Effector memory CD4-positive, alpha-beta T cell (primary cell): ENCODE data around the gene ALG6.

Source experiments
- DNase-seq, 3 donors: peaks; one replicate each; pipeline ENCODE4 v3.0.0-alpha.2; 2020
- H3K27ac ChIP-seq: 2 replicates; pipeline ENCODE4 v1.7.0; 2013; ENCODE audit warnings: mild to moderate bottlenecking, low read length, moderate library complexity; ENCODE audit not compliant: insufficient read depth, poor library complexity, severe bottlenecking
- H3K27me3 ChIP-seq: replicated peaks from 2 replicates; pipeline ENCODE4 v1.7.0; 2013; ENCODE audit warnings: mild to moderate bottlenecking, low read length; ENCODE audit not compliant: insufficient read depth, control insufficient read depth, poor library complexity, severe bottlenecking
- H3K36me3 ChIP-seq: 2 replicates; pipeline ENCODE4 v1.7.0; 2013; ENCODE audit warnings: mild to moderate bottlenecking, low read length, moderate library complexity; ENCODE audit not compliant: control insufficient read depth, insufficient read depth
- H3K4me1 ChIP-seq: 2 replicates; pipeline ENCODE4 v1.7.0; 2013; ENCODE audit warnings: low read length, mild to moderate bottlenecking; ENCODE audit not compliant: control insufficient read depth, insufficient read depth, poor library complexity, severe bottlenecking
- H3K4me3 ChIP-seq: 2 replicates; pipeline ENCODE4 v1.7.0; 2013; ENCODE audit warnings: low read length, low read depth, mild to moderate bottlenecking; ENCODE audit not compliant: insufficient read depth, poor library complexity, severe bottlenecking
- H3K9me3 ChIP-seq: 2 replicates; pipeline ENCODE4 v1.7.0; 2013; ENCODE audit warnings: mild to moderate bottlenecking, low read length, moderate library complexity; ENCODE audit not compliant: control insufficient read depth
- total RNA-seq, 3 donors: gene quantifications; one replicate each; lab custom pipeline; 2026; lab: John Stamatoyannopoulos, UW

The ALG6 gene
- total RNA-seq: 19.7 to 23.0 (median 20.7) reads per million in 3 donors

DNA sequence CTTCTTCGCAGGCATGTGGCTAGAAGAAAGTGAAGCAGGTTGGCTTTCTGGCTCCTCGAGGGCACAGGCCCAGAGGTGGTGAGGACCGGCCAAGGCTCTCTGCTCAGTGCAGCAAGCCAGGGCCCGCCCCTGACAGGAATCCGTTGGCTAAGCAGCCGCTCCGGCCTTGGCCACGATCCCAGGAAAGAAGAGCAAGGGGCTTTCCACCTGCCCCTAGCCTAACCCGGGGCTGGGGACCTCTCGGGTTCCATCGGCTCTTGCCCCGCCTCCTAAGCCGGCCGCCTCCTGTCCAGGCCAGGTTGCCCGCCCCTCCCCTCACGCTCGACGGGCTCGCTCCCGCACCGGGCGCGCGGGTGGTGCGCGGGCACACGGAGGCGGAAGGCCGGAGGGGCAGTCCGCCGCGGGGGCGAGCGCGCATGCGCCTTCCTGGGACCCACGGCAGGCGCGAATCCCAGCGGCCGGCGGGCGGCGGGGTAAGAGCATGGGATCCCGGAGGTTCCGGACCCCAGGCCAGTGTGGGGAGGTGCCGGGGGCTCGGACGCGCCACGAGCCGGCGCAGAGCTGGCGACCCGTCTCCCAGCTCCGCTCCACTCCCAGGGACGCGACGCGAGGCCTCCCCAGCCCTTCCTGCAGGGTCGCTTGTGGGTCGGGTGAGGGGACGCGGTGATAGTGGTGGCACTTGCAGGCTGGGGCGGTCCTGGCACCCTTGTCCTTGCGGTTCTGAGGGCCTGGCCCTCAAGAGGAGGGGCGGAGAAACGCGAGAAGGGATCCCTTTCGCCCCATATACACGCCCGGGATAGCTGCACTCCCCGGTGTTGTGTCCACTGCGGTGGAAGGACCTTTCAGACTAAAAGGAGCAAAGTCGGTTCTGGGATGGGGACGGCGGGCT, at the start of gene ALG6:
ALG6 (plus strand) TSS at position 413 of the 889 bp plus-strand sequence. CDS start 3,351 bp downstream, outside the sequence.
- DNase-seq: peak; percentile 75 to 84 (median 78)
- peaks cover 4% of the 10 kb centered on the region for H3K36me3 ChIP-seq
- no peaks in the 10 kb centered on the region for H3K27me3 ChIP-seq
- H3K9me3 ChIP-seq: no peaks in the 10 kb centered on the region
- peaks cover 4% of the 10 kb centered on the region for H3K4me1 ChIP-seq
- H3K4me3 ChIP-seq: peak within 1 kb of the TSS; percentile 74
- H3K27ac ChIP-seq: peak within 1 kb of the TSS; percentile 45

DNA sequence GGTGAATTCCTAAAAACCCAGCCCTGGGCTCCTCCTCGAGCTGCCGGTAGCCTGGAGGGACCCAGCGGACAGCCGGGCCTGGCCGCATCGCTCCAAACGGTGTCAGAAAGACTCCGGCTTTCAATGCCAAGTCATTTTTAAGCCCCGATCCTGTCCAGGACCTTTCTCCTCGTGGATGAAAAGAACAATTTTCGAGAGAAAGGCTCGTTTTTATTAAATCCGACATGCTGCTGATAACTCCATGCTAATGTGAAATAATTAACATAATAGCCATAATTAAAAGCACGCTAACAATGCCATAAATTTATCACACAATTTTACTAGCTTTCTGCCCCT, 49.6 kb upstream of the ALG6 start:
- Histone ChIP-seq H3K27me3 (peaks cover 70% of the 10 kb centered on the region), H3K4me3 (no peak overlapping the region), H3K4me1 (peaks cover 23% of the 10 kb centered on the region), H3K9me3 (peaks cover 17% of the 10 kb centered on the region), H3K36me3 (no peaks in the 10 kb centered on the region), H3K27ac (no peak overlapping the region)
- no peak for DNase-seq

DNA sequence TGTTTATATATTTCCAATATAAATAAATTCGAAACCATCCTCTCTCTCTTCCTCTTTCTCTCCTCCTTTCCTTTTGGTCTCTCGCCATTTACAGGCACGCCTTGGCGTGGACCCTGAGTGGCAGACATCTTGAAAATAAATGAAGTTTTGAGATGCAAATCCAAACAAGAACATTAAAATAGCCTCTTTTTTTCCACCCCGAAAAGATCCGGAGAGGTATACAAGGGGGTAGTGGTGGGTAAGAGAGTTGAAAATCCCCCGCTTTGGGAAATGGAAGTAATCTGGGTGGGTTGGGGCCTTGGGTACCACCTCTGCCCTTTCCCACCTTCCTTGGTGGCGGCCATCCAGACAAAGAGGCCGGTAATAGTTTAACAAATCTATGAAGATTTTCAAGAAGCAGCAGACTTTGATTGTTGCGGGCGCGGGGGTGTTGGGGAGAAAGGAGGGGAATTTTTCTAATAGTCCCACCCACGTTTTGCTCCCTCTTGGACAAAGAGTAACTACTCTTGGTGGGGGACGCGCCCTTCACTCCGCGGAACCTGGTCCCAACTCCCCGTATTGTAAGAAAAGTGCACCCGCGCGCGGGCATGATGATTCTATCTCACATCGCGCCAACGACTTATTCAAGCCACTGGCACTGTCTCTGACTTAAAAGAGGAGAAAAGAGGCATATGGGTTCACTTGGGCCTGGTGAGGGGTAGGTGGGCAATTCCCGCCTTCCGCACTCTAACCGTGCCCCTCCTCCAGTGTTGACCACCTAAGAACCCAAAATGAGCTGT, 49.0 kb upstream of the ALG6 start:
- no peak for DNase-seq
- Histone ChIP-seq H3K27me3 (peaks cover 75% of the 10 kb centered on the region), H3K4me3 (no peak overlapping the region), H3K27ac (no peak overlapping the region), H3K4me1 (peaks cover 26% of the 10 kb centered on the region), H3K9me3 (peaks cover 17% of the 10 kb centered on the region), H3K36me3 (no peaks in the 10 kb centered on the region)

DNA sequence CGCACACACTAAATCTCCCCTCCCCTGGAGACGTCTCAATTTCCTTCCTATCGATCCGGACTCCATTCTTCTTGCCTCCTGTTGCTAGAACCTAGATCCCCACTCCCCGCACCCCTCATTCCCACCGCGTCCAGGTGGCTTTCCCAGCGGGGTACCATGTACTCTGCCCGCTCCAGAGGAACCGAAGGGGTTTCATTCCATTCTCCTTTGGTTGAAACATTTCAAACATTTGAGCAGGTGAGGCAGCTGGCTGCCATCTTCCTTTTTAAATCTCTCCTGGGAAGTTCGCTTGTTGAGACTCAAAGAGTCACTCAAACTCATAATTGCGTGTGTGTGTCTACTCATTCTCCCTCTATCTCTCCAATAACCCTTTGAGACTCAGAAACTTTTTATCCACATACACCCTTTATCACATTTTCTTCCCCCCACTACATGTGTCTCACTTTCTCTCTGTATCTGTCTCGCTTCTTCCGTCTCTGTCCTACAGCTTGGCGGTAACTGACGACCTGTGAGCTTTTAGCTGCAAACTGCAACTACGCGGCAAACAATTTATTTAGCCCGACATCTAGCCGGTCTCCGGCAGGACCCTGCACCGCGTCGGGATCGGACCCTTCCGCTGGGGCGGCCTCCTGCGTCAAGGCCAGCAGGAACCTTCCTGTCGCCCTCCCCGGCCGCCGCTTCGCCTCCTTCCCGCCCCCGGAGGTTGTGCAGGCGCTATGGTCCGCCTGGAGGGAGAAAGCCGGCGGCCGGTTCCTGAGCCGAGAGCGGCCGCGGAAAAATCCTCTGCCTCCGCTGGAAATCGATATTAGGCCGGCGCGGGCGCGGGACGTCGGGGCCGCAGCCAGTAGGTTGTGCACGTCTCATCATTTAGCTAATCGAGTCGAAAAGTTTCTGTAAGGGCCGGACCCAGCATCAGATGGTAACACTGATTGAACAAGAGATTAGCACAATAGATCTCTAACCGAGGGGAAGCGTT, 48.1 kb upstream of the ALG6 start:
- Histone ChIP-seq H3K27me3 (peaks cover 83% of the 10 kb centered on the region), H3K4me3 (no peak overlapping the region), H3K4me1 (peaks cover 30% of the 10 kb centered on the region), H3K27ac (no peak overlapping the region), H3K9me3 (peaks cover 17% of the 10 kb centered on the region), H3K36me3 (no peaks in the 10 kb centered on the region)
- no peak for DNase-seq

DNA sequence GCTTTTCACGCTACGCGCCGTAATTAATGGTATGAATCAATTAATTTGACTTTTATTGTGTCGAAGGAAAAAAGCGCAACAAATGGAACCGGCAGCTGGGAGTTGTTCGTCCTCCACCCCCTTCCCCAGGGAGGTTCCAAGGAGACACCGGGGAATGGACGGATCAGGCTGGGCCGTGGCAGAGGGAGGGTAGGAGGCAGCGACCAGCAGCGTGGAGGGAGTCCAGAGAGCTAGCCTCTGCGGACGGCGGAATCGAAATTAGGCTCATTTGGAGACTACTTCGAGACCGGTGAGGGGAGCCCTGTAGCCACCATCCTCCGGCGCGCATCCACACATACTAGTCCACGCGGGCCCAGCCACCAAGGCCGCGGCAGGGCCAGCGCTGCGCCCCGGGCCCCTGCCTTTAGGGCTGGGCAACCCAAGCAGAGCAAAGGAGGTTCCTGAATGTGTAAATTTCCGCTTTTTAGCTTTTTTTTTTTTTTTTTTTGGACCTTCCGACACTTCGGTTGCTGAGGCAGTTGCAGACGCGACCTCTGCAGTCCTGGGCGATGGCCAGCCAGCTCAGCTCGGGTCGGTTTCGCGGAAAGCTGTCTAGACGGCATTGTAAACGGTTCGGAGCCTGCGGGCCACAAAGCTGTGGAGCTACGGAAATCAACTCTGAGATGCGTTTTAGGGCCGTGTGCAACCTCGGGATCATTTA, 47.3 kb upstream of the ALG6 start:
- H3K27ac ChIP-seq: no peak overlapping the region
- no peaks in the 10 kb centered on the region for H3K36me3 ChIP-seq
- peaks cover 34% of the 10 kb centered on the region for H3K4me1 ChIP-seq
- H3K4me3 ChIP-seq: no peak overlapping the region
- peaks cover 86% of the 10 kb centered on the region for H3K27me3 ChIP-seq
- DNase-seq: no peak
- H3K9me3 ChIP-seq: peaks cover 17% of the 10 kb centered on the region

DNA sequence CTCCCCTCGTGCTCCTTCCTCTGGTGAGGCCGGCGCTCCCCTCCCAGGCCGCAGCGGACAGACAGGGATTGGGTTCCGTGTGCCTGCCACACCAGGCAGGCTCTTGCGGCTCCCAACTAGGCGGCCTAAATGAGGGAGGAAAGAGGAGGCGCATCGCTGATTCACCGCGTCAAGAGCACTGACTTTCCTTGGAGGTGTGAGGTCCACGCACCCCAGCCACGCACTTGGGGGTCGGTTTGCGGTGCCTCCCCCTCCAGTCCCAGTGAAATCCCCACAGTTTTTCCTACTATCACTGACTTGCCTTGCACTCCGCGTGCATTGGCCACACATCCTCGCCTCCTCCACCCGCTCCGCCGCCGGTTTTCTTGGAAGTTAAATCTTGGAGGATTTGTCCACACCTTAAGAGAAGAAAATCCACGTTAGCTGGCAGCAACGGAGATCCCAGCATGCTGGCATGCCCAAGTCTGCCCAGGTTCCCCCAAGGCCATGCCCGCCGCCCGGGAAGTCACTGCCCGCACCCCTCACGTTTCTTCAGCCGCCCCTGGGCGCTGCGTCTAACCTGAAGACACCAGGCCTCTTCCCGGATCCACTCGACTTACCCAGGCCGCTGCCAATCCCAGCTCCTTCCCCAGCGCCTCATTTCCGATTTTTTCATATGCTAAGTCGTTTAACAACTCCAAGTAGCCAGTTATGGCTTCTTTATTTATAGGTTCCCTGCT, 46.2 kb upstream of the ALG6 start:
- Histone ChIP-seq H3K4me1 (peaks cover 34% of the 10 kb centered on the region), H3K9me3 (peaks cover 17% of the 10 kb centered on the region), H3K27ac (no peak overlapping the region), H3K4me3 (no peak overlapping the region), H3K27me3 (peaks cover 90% of the 10 kb centered on the region), H3K36me3 (no peaks in the 10 kb centered on the region)
- no peak for DNase-seq

DNA sequence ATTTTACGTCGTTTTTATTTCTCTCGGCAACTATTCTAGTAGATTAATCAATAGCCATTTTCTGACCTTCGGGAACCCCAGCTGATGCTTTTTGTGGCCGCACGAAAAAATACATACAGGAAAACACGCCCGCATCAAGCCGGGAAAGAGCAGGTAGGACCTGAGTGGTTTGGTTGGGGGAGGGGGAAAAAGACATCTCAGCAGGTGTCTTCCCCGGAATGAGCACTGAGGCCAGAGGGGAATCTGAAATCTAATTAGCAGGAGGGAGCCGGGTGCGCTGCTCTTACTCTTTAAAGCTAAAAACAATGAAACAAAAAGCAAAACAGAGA, 45.7 kb upstream of the ALG6 start:
- Histone ChIP-seq H3K9me3 (peaks cover 17% of the 10 kb centered on the region), H3K27ac (no peak overlapping the region), H3K27me3 (peaks cover 90% of the 10 kb centered on the region), H3K4me1 (peaks cover 32% of the 10 kb centered on the region), H3K4me3 (peak overlapping the region; percentile 53), H3K36me3 (no peaks in the 10 kb centered on the region)
- DNase-seq: no peak

DNA sequence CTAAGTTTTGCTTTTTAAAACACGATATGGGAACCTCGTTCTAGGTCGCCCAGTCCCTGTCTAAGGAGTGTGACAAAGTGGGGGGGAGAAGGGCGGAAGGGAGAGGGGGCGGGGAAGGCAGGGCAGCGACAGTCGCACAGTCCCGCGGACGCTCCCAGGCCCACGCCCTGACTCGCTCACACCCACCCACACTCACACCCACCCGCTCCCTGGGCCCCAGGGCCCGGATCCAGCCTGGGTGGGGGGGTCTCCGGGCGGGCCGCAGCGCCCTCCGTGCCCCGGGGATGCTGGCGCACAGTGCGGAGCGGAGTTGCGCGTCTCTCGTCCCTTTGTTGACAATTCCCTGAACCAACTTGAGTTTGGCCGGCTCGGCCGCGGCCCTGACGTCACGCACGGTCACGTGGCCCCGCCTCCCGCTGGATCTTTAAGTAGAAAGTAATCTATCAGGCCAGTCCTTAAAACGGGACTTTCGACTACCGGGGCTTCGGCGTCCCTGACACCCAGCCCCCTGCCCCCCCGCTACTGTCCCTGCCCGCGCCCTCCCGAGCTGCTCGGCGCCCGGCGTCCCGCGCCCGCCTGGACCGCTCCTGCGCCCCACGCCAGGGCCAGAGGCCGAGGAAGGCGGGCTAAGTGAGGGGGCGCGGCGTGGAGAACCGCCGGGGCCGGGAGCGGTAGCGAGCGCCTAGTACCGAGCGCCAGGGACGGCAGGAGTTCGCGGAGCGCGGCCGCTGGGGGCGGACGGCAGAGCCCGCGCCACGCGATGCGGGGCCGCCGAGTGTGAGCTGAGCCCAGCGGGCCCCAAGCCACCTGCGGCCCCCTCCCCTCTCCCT, 45.1 kb upstream of the ALG6 start, which contains the start of gene FOXD3:
FOXD3 (plus strand) TSS at position 454 of the 830 bp plus-strand sequence. CDS start 492 bp downstream, outside the sequence.
- no peak for DNase-seq
- Histone ChIP-seq H3K9me3 (peaks cover 17% of the 10 kb centered on the region), H3K4me3 (peak within 1 kb of the TSS; percentile 53), H3K4me1 (peaks cover 26% of the 10 kb centered on the region), H3K36me3 (no peaks in the 10 kb centered on the region), H3K27me3 (peaks cover 90% of the 10 kb centered on the region), H3K27ac (no peak within 1 kb of the TSS)
